GM19193 (cell line): ENCODE data around the gene BTN3A1.

Experiments used
- POLR2A ChIP-seq: IDR thresholded peaks from 4 replicates; pipeline ENCODE4 v1.6.1; 2011; ENCODE audit not compliant: insufficient read depth, insufficient read length; ENCODE audit errors: extremely low read depth

Gene BTN3A1

DNA sequence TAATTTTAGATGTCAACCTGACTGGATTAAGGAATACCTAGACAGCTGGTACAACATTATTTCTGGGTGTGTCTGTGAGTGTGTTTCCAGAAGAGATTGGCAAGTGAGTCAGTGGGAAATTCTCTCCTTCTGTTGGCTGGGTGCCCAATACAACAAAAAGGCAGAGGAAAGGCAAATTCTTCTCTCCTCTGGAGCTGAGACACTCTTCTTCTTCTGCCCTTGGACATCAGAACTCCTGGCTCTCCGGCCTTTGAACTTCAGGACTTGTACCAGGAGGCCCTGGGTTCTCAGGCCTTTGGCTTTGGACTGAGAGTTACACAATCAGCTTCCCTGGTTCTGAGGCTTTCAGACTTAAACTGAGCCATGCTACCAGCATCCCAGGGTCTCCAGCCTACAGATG, 7.8 kb upstream of the BTN3A1 start:
- TF ChIP-seq POLR2A: no peak

DNA sequence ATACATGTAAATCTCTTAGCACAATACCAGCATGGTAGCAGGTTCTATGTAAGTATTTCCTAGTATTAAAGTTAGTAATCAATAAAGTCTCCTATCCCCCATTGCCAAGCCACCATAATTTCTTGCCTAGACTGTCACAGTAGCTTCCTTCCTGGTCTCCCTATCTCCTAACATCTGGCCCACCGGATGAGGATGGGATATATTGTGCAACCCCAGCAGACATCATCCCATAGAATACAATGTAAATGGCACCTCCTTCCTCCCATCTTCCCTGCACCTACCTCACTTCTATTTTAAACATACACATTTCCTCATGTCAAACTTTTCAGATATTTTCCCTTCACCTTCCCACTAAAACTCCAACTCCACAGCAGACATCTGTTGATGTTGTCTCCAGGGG, 3.5 kb upstream of the BTN3A1 start:
- TF ChIP-seq POLR2A: no peak

DNA sequence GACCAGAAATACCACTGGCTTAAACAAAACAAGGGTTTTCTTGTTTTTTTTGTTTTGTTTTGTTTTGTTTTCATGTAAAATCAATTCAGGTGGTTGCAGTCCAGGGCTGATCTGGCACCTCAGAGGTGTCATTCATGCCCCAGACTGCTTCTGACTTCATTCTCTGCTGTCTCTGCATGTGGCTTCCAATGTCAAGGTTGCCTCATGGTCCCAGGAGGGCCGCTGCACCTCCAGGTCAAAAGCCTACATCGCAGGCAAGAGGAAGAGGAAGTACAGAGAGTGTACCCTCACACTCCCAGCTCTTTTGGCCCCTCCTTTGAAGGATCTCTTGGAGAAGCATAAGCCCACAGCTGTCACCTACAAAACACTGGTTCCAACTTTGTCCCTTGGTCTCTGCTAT, 1.4 kb upstream of the BTN3A1 start:
- TF ChIP-seq POLR2A: no peak

DNA sequence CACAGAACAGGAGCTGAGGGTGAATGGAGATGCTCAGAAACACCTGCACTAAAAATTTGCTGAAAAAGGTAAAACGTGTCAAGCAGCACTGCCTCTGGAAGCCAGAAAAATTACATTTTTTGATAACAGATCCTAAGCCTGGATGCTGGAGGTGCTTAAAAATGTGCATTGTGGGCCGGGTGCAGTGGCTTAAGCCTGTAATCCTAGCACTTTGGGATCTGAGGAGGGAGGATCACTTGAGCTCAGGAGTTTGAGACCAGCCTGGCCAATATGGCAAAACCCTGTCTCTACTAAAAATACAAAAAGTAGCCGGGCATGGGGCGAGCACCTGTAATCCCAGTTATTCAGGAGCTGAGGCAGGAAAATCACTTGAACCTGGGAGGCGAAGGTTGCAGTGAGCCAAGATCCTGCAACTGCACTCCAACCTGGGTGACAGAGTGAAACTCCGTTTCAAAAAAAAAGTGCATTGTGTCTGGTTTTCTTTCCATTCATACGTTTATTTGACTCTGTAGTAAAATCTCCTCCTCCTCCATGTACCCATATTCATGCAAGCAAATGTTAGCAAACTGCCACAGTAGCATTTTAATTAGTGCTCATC, 587 bp upstream of the BTN3A1 start:
- no peak for TF ChIP-seq POLR2A

DNA sequence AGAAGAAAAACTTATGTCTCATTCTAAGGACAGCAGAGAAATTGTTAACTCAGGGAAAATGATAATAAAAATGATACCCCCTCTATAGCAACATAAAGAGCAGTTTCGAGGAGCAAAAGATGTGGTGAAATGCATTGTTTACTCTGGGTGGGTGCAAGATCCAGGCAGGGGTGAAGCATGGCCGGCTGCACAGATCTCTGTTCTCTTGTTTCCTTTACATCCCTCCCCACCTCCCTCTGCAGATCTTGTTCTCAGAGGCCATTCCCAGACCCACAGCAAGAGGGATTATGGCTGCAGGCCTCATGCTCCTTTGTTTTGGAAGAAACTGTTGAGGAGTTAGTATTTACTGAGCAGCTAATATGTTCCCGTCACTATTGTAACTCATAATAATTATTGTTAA, 1.8 kb downstream of the BTN3A1 start:
- no peak for TF ChIP-seq POLR2A

DNA sequence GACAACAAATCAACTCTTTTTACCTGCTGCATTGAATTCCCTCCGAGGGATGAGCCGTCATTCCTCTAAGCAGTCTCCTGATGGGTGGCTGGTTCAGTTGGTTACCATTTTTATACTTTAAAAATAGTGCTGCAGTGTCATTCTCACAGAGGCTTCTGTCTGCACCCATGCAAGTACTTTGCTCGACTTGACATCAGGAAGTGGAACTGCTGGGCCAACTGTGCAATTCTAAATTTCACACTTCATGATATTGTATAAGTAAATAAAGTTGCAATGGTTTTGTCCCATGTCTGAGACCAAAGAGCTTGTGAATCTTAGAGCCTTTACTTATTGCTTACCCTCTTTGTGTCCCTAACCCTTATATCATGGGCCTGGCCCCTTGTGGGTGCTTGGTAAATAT, 2.5 kb downstream of the BTN3A1 start:
- TF ChIP-seq POLR2A: no peak

DNA sequence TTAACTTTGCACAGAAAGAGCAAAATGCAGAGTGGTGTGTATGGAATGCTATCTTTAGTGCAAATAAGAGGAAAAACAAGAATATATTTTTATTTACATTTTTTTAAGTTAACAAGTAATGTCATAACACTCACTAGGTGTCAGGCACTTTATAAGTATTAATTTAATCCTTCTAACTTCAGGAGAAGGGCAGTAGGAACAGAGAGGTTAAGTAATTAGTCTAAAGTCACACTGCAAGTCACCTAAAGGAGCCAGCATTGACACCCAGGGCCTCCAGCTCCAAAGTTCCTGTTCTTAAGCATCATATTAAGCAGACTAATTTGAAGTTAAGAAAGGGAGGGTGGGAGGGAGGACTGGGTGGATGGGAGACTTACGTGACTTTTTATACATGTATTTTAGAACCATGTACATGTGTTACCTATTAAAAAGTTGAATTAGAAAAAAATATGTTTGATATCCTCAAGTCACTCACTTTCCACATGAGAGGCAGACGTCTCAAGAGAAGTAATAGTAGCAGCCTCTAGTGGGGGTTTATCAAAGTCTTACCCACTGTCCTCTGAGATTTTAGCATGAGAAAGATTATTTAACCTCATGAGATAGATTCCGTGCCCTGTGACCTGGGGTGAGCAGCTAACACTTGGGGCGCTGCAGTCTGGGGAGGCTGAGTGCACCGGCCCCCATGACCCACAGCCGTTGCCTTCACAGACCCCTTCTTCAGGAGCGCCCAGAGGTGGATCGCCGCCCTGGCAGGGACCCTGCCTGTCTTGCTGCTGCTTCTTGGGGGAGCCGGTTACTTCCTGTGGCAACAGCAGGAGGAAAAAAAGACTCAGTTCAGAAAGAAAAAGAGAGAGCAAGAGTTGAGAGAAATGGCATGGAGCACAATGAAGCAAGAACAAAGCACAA, 7.0 kb downstream of the BTN3A1 start:
- TF ChIP-seq POLR2A: no peak

DNA sequence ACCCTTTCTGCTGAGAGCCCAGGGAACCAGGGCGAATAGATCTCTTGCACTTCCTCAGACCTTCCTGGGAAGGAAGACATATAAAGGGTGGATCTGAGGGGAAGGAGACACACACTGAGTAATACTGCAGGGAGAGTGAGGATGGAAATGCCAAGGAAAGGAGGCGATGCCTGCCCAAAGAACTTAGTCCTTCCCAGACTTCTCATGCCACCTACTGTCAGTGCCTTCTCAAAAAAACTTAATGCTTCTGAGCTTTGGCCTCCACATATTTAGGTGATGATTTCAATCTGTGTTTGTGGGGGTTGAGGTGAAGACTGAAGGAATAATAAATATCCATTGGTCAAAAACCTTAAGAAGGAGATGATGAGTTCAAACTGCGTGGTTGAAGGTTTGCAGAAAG, 9.7 kb downstream of the BTN3A1 start:
- no peak for TF ChIP-seq POLR2A

DNA sequence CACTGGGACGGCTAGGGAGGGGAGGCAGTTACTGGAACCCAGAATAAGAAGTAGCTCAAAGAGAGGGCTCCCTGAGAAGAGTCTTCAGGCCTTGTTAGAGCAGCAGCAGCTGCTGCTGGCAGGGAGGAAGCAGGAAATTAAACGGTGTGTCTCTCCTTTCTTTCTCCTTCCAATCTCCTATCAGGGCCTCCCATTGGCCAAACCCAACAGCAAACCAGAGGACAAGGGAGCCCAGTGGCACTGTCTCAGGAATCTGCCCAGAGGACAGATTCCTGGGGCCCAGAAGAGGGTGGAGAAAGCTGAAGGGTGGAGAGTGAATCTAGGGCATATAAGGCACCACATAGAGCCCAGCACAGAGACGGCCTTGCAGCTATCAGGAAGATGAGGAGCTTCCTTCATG, 10.2 kb downstream of the BTN3A1 start:
- no peak for TF ChIP-seq POLR2A

DNA sequence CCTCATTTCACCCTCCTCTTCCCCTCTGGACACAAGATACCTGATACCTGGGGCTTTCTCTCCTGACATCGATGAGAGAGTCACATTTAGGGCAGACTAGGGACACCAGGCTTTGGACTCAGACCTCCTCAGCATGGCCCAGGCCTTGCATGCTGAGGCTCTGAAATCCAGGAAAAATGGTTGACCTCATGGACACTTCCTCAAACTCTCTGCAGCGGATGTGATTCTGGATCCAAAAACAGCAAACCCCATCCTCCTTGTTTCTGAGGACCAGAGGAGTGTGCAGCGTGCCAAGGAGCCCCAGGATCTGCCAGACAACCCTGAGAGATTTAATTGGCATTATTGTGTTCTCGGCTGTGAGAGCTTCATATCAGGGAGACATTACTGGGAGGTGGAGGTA, 10.9 kb downstream of the BTN3A1 start:
- TF ChIP-seq POLR2A: no peak

DNA sequence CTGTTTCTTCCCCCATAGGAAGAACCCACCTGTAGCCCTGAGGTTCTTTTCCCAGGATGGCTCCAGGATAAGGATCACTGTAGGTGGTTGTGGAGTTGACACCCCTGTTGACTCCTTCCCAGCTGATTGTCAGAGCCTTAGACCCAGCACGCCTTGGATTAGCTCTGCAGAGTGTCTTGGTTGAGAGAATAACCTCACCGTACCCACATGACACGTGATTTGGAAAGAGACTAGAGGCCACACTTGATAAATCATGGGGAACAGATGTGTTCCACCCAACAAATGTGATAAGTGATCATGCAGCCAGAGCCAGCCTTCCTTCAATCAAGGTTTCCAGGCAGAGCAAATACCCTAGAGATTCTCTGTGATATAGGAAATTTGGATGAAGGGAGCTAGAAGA, 12.2 kb downstream of the BTN3A1 start:
- no peak for TF ChIP-seq POLR2A

DNA sequence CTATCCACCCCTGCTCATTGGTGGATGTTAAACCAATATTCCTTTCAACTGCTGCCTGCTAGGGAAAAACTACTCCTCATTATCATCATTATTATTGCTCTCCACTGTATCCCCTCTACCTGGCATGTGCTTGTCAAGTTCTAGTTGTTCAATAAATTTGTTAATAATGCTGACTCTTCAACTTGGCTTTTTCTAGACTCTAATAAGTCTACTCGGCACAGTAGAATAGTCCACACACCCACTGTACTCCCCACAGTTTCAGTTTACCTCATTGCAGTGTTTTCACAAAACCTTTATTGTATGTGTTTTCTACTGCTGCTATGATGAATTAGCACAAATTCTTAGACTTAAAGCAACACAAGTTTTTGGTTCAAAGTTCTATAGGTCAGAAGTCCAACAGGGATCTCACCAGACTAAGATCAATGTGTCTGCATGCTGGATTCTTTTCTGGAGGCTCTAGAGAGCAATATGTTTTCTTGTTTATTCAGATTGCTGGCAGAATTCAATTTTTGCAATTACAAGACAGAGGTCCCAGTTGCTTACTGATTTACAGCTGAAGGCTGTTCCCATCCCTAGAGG, 13.1 kb downstream of the BTN3A1 start:
- no peak for TF ChIP-seq POLR2A

DNA sequence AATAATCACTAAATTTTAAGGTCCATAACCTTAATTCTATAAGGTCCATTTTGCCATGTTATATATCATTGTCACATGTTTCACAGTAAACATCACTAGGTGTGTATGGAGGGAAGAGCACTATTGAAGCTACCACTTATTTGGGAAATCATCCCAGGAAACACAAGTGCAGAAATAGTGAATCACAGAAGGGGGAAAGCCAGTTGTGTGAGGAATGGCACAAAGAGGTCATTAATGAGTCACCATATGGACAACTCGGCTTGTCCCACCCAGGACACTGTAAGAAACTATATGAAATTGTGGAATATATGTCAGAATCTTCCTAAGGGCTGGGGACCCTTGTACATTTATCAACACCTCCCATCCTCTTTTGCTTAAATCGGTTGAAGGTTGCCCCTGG, 13.7 kb downstream of the BTN3A1 start:
- TF ChIP-seq POLR2A: no peak

DNA sequence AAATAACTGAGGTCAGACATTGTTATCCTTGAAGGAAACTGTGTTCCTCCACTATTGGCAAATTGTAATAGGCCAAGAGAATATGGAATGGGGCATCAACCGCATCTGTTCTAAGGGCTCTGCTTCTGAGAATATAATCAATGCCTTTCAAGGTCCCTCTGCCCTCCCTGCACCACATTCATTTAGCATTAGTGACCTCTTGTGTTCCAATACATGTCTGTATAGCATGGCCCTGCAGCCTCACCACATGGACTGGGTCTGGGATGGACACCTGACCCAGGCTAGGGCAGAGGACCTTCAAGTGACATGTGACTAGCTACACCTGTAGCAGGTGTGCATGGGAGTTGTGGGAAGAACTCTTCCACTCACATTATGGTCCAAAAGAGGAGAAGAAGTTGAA, 14.2 kb downstream of the BTN3A1 start:
- TF ChIP-seq POLR2A: no peak

DNA sequence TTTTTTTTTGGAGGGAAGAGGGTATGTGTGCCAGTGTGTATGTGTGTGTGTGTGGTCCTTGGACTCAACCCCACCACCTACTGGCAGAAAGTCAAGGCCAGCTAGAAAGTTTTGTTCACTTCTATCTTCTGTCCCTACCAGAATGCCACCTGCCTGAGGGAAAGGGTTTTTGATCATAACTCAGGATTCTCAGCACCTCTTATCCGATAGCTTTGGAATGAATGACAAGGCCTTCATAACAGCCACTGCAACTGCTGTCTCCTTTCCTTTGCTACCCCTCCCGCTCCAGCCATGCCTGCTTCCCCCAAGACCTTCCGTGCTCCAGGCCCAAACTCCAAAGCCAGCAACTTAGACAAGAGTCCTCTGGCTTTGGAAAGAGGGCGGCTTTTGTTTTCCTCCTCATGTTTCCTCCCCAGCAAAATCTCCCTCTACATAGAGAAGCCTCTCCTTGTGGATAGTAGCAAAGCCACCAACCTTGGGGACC, 18.7 kb downstream of the BTN3A1 start:
- no peak for TF ChIP-seq POLR2A
